HG02623 (cell line): ENCODE measurements around the gene MALT1.
"Not testable (repeated sequence)": the region's sequence is repeated elsewhere in the genome, so short reads cannot be mapped to it uniquely, and the experiment has no call there.

Source experiments
- ATAC-seq: cut with Tn5 transposase; IDR thresholded peaks from one replicate; pipeline ENCODE4 v1.9.1; 2021; ENCODE audit warnings: moderate library complexity; ENCODE audit not compliant: unreplicated experiment

The MALT1 gene

DNA sequence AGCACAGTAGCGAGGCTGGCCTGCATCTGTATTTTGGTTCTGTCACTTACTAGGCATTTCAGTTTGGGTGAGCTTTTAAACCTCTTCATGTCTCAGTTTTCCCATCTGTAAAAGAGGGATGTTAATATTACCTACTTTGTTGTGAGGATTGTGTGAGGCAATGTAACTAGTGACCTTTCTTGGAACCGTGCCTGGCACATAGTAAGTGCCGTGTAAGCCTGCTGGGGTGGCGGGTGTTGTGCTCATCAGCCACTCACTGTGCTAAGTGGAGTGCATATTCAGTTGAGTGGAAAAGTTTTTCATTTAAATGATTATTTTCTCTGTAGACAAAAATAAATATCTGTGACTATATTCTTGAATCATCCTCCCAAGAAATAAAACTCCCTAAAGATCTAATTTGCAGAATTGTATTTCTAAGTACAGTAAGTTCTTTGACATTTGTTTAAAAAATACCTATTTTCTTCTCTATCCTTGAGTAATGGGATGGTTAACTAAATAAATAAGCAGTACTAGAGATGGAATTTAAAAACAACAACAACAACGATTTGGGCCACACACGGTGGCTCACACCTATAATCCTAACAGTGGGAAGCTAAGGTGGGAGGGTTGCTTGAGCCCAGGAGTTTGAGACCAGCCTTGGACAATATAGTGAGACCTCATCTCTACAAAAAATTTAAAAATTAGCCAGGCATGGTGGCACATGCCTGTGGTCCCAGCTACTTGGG is 56.7 kb downstream of the MALT1 start:
- no peak for ATAC-seq

DNA sequence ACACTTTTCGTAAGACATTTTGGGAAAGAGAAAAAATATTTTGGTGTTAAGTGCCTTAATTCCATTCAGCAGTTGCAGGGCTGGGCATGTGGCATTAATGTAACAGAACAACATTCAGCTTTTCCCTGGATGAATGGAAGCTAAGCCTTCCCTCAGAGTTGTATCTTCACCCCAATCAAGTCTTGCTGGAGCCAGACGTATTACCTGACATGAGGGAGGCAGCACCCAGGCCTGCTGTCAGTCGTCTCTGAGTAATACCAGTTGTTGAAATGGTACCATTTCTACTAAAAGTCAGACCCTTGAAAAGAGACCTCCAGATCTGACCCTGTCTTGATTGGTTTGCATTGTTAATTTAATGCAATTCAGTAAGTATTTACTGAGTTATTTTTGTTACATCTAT is 57.5 kb downstream of the MALT1 start:
- ATAC-seq: no peak

DNA sequence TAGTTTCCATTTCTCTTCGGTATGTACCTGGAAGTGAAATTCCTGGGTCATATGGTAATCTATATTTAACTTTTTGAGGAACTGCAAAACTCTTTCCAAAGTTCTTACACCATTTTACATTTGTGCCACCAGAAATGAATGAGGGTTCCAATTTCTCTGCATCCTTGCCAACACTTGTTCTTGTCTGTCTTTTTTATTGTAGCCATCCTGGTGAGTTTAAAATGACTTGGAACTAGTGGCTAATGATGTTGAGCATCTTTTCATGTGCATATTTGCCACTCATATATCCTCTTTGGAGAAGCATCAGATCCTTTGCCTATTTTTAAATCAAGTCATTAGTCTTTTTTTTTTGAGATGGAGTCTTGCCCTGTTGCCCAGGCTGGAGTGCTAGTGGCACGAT is 59.4 kb downstream of the MALT1 start:
- no peak for ATAC-seq

DNA sequence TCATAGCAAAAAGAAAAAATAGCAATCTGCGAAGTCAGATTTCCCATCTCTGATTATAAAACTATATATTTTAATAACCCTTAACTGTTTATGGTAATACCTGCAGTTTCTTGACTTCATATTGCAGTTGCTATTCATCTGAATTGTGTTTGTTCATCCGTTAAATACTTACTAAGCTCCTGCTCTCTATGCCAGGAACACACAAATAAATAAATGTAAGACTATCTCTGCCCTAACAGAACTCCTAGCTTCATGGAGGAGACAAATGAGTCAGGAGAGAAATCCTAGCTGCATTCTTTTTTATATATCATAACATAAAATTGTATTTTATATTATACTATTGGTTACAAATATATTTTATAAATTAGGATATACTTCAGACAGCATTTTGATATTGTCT is 61.2 kb downstream of the MALT1 start:
- no peak for ATAC-seq

DNA sequence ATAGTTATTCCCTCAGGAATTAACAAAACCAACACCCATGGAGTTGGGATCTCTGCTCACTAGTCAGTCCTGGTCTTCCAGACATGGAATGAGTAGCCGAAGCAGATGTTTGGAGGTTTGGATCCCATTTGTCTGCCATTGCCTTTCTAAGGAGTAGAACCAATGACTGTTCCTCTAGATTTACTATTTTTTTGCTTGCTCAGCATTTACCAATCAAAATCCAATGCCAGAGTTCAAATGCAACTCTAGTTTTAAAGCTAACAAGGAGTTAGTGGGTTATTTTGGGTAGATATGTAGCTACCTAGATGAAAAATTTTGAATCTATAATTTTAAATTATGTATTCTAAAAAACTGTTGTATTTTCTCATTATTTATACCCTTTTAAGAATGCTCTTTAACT is 62.6 kb downstream of the MALT1 start:
- no peak for ATAC-seq

DNA sequence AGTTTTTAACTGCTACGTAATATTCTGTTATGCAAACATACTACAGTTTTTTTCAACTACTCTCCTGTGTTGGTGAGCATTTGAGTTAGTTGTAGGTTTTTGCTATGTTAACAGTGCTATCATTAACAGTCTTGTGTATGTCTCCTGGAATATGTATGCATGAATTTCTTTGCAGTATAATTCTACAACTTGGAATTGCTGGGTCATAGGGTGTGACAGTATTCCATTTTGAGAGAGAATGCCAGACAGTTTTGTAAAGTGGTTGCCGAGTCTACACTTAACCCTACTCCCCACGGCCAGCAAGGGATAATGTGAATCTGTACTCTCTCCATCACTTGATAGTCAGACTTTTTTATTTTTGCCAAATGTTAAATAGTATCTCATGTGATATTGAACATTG is 67.1 kb downstream of the MALT1 start:
- ATAC-seq: no peak

DNA sequence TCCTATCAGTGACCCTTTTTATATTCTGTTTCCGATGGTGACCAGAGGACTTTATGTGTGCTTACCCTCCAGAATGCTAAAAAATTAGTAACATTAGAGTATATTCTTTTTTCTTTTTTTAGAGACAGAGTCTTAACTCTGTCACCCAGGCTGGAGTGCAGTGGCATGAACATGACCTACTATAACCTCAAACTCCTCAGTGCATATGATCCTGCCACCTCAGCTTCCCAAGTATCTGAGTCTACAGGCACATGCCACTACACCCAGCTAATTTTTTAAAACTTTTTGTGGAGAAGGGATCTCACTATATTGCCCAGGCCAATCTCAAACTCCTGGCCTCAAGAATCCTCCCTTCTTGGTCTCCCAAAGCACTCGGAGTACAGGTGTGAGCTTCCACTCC is 74.6 kb downstream of the MALT1 start:
- no peak for ATAC-seq

DNA sequence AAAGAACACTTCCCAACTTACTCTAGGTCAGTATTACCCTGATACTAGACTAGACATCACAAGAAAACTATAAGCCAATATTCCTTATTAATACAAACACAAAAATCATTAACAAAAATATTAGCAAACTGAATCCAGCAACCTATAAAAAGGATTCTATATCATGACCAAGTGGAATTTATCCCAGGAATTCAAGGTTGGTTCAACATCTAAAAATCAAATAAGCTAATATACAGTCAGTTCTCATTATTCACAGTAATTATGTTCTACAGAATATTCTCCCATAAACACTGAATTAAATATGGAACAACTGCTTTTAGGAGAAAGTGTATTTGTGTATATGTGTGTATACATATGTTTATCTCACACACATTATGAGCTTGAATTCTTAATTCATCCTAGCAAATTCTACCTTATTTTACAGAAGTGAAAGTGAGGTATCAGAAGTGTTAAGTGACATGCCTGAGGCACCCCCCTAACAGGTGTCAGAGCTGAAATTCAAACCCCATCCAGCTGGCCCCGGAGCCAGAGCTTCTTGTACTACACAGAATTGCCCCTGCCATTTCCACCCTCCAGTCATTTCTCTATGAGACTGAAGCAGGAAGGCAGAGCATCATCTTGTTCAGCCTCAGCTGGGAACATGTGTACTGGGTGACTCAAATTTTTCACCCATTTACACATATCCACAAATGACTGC is 77.8 kb downstream of the MALT1 start:
- no peak for ATAC-seq

DNA sequence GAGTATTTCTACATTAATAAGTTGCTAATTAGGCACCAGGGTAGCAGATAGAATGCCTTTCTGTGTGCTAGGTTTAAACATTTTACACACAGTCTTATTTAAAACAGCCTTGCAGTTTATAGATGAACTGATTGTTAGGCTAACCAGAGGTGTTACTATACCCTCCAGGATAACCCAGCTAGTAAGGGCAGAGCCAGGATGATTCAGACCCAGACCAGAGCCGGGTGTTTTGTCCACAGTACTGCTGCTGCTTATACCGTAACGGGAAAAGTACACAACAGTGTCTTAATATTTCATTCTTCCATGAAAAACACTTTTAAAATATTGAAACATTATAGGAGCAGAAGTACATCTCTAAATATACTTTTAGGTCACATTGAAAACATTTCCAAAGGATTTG is 82.7 kb downstream of the MALT1 start:
- no peak for ATAC-seq

DNA sequence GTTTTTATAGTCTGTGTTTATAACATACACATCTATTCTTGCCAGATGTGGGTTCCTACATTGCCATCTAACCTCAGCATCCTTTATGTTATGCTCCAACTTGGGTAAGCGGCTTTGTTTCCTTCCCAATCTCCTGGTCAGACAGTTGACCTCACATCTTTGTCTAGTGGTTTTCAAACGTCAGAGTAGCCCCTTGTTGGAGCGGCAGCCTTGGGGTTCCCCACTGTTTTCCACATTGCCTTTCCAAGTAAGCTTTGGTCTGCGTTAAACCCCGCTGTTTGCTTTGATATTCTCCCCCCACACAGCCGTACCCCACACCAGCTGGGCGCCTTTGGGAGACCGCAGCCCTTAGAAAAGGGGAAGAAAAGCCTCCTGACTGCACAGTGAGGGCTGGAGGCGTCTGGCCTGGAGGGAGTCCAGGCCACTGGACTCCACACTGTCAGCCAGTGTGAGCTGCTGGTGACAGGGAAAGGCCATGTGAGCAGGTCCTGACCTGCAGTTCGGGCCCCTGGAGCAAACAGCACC is 83.3 kb downstream of the MALT1 start:
- no peak for ATAC-seq

DNA sequence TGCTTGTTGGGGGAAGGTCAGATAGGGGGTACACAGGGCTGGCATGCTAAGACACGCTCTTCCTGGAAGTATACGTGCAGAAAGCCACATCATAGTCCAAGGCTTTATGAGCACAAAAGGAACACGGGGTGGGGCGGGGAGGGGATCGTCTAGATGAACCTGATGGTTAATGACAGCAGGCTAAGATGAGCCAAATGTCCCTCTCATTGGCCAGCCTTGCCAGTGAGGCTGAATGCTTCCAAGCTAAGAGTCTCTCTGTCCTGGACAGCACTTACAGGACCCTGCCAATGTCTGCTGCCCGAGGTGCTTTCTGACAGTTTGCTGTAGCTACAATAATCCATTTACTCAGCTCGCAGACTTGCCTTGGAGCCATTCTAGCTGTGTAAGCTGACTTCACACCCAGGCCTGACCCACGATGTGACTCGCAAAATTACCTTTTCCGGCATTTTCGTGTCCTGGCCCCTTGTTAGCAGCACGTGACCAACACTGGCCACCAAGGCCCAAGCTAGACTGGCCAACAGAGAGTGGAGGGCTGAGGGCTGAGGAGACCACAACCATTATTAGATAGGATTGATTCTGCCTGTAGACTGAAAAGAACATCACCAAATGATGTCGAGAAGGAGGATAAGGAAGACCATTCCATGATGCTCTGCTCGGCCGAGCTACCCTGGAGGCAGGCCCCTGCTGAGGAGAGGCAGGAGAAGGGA is 84.2 kb downstream of the MALT1 start:
- ATAC-seq: no peak

DNA sequence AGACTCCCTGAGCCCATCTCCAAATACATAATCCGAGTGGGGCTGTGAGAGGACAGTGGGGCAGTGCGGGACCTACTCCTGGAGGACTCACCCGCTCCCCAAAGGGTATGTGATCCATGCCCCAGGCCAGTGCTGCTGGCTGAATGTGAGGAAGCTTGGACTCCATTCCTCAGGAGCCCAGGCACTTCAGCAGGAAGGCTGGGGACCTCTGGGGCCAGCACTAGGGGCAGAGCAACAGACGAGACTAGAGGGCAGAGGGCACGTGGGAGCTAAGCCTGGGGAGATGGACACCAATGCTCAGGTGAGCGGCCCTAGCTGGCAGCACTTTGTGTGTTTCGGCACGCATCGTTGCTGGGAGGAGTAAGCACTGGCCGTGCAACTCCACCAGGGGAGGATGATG is 84.9 kb downstream of the MALT1 start:
- no peak for ATAC-seq

DNA sequence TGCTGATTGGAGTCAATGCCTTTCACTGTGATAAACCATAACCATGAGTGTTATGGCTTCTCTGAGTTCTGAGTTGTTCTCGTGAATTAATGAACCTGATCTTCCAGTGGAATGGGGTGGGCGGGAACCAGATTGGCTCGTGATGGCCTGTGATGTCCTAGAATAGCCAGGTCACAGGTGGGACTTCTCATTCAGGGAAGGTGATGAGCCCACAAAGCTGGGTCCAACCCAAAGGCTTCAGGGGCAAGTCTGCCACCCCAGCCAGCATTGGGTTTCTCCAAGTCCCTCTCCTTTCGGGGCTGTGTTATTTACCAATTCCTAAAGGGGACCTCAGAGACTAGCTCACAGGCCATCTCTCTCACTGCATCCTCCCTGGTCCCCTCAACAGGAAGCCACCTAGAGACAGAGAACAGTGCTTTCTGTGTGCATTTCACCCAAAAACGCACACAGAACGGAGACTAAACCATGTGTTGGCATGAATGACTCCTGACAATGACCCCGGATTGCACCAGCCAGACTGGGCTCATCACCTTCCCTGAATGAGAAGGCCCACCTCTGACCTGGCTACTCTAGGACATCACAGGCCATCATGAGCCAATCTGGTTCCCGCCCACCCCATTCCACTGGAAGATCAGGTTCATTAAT is 85.5 kb downstream of the MALT1 start:
- ATAC-seq: no peak

DNA sequence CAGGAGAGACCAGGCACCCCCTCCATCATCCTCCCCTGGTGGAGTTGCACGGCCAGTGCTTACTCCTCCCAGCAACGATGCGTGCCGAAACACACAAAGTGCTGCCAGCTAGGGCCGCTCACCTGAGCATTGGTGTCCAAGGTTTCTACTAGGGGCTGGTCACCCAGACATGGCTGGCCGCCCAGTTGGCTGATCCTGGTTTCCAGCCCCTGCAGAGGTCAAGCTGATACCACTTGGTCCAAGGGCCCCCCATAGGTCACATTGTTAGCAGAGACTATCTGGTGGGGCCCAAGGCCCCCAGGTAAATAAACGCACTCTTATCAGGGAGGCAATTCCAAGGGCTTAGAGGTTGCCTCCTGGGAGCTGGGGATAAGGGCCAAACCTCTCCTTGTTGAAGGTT is 86.1 kb downstream of the MALT1 start:
- ATAC-seq: not testable (repeated sequence)

DNA sequence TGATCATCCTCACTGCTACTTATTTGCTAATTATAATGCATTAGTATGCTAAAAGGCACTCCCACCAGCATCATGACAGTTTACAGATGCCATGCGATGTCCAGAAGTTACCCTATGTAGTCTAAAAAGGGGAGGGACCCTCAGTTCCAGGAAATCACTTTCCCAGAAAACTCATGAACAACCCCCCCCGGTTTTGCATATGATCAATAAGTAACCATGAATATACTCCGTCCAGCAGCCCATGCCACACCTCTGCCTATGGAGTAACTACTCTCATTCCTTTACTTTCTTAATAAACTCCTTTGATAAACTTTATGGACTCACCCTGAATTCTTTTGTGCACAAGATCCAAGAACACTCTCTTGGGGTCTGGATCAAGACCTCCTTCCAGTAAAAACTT is 86.8 kb downstream of the MALT1 start:
- ATAC-seq: no peak

DNA sequence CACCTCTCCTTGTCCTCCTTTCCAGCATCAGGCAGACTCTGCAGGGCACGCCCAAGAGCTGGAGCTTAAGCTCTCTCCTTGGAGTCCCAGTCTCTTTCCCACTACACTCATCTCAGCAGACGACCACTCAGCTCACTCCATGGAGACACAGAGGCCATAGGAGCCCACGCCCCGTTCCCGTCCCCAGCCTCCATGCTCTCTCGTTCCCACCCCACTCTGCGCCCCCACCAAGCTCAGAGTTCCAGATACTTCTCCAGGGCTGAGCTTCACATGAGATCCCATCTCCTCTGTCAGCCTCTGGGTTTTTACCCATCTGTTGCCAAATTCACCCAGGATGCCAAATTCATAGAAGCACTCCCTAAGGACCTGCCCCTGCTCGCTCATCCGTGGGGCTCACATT is 87.3 kb downstream of the MALT1 start:
- no peak for ATAC-seq

DNA sequence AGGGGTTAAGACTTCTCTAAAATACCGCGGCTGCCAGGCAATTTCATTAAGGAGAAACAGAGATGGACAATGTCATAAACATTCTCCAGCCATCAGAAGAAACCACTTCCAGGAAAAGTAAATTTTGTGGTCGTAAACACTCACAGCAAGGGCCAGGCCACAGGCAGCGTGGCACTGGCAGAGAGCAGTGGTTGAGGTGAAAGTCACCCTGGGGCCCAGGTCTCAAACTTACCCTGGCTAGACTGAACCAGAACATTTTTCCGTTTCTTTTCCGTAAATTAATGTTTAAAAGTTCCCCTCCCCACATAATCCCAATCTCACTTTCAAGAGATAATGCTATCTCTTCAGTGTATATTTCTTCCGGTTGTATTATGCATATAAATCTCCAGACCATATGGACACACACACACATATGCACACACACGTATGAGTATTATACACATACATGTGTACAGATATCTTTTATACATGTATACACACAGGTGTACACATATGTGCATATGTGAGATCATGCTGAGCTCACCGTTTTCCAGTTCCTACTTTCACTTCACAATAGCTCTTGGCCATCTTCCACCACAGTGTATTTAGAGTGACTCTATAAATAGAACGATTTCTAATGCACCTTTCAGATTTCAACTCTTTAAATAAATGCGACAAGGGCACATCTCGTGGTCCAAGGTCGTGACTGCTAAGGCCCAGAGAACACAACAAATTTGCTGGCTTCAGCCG is 90.1 kb downstream of the MALT1 start:
- ATAC-seq: peak; percentile 58

DNA sequence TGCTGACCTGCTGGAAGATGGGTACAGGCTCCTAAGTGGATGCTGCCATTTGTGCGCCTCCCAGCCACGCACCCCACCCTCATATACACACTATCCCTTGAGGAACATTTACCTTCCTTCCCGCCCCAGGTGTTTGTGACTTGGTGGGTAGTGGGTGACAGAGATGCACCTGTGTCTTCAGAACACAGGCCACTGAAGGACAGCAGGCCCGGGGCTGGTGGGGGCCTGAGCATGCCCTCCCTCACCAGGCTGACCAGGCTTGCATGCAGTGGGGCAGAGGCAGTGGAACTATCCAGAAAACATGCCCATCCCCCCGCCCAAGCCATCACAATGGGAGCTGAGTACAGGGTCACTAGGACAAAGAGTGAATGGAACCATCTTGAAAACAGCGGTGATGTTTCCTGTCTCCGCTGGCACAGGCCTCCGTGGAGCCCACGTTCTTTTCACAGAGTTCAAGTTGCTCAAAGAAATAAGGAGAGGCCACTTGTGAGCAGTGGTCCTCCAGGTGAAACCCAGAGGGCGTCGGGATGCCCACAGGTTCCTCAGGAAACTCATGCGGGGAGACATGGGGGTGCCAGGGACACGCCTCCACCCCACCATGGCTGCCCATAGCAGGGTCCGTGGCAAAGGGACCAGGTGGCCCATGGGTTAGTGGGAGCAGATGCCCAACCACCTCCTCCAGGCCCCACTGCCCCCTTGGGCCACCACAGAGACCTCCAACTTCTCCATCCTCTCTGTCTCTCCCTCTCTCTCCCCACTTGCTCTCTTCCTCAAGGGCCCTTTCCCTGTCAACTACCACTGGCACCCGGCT is 90.9 kb downstream of the MALT1 start:
- no peak for ATAC-seq

DNA sequence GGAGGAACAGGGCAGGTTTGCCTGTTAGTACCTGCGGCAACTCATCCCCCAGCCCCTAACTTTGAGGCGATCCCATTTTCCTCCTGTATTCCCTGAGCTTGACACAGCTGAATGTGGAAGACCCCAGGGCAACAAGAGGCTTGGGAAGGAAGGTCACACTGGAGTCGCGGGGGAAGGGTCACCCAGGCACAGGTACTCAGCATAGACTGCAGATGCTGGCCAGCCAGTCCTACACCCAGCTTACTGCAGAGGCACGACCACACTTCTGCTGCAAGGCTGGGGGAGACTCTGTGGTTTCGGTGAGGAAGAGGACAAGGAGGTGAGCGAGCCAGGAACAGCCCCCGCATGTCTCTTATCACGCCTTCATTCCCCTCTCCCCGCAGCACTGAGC is 91.5 kb downstream of the MALT1 start:
- ATAC-seq: no peak

DNA sequence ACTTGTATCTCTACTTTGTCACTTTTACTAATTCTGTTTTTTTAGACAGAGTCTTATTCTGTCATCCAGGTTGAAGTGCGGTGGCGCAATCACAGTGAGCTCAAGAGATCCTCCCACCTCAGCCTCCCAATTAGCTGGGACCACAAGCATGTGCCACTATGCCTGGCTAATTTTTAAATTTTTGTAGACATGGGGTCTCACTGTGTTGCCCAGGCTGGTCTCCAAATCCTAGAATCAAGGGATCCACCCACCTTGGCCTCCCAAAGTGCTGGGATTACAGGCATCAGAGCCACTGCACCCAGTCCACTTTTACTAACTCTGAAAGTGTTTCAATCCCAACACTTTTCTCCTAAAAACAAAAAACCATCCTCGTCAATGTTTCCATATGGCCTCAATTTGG is 94.9 kb downstream of the MALT1 start:
- no peak for ATAC-seq
